ENCODE results near the gene EPDR1.

DNA sequence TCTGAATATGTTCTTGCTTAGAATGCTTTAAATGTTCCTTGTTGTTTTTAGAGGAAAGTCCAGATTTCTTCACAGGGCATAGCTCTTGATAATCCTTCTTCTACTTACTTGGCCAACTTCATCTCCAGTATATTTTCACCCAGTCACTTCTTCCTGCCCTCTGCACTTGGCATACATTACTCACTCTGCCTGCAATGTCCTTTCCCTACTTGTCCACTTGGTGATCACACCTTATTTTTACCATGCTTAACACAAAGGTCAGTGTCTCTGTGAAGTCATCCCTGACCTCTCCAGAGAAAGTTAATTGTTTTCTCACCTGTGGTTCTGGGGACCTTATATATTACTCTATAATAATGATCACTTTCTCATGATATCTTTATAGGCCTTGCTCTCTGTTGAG, 27.1 kb upstream of the EPDR1 start:
- TF ChIP-seq POLR2A (IDR thresholded peaks at IDR 0.05; ENCODE audit: low read length) (no peak), GATA1 (IDR thresholded peaks at IDR 0.05; ENCODE audit: low read depth, low read length) (no peak)

Data from erythroblast (primary cell).